T1000 (cell line): ENCODE results near the gene ZCCHC13.
"Not testable (repeated sequence)": the region's sequence is repeated elsewhere in the genome, so short reads cannot be mapped to it uniquely, and the experiment has no call there.

Experiments
- DNase-seq: peaks from one replicate; lab custom pipeline; 2025; ENCODE audit warnings: mixed read lengths; lab: John Stamatoyannopoulos, UW

The ZCCHC13 gene

GRCh38 chrX:74324131-74324530, 20.2 kb downstream of the ZCCHC13 start:
- no peak for DNase-seq

- no peak for DNase-seq
Measured at GRCh38 chrX:74325130-74326059, 21.4 kb downstream of the ZCCHC13 start.

- DNase-seq, result no peak
Measured at GRCh38 chrX:74338852-74339251, 34.9 kb downstream of the ZCCHC13 start.

- no peak for DNase-seq
Measured at GRCh38 chrX:74340051-74340450, 36.1 kb downstream of the ZCCHC13 start.

- not testable (repeated sequence) for DNase-seq
Measured at GRCh38 chrX:74342211-74342610, 38.2 kb downstream of the ZCCHC13 start.

GRCh38 chrX:74343343-74344279, 39.6 kb downstream of the ZCCHC13 start:
- DNase-seq, result peak; percentile 83

GRCh38 chrX:74344280-74344622, 40.3 kb downstream of the ZCCHC13 start:
- no peak for DNase-seq

GRCh38 chrX:74346088-74346487, 42.1 kb downstream of the ZCCHC13 start:
- DNase-seq, result no peak

- no peak for DNase-seq
Measured at GRCh38 chrX:74349387-74349786, 45.4 kb downstream of the ZCCHC13 start.

GRCh38 chrX:74351760-74352159, 47.8 kb downstream of the ZCCHC13 start:
- no peak for DNase-seq

GRCh38 chrX:74353984-74354383, 50.0 kb downstream of the ZCCHC13 start:
- DNase-seq, result no peak
